Activated T-cell treated with anti-CD3 and anti-CD28 coated beads for 48 hours (primary cell): ENCODE measurements around the gene RNF39.
"Not testable (repeated sequence)": the region's sequence is repeated elsewhere in the genome, so short reads cannot be mapped to it uniquely, and the experiment has no call there.

ENCODE experiments used
- DNase-seq: peaks from one replicate; pipeline ENCODE4 v3.0.0-alpha.2; 2020; ENCODE audit warnings: low read depth

RNF39 gene

DNA sequence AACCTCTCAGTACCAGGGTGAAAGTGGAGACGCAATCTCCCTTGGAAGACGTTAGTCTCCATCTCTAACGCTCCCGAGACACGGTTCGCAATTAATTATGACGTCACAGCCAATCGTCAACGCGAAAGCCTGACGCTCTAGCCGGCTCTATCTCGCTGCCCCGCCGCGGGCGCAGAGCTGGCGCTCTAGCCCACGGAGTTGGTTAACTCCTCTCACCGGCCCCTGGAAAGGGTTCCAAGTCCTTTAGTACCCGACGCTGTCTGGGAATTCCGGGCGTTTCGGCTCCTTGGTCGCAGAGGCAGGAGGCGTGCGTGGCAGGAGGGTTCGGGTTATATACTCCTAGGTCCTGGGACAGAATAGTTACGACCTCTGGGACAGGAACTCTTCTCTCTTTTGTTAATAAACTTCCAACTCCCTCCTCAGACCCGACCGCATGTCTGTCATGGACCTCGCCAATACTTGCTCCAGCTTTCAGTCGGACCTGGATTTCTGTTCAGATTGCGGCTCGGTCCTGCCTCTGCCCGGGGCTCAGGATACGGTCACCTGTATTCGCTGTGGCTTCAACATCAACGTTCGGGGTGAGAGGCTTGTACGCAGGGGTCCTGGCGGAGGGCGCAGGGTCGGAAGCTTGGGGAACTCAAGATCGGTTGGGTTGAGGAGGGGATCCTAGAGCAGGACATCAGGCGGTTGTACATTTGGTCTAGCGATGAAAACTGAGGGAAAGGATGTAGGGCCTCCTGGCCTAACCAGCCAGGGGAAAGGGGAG is 14.3 kb downstream of the RNF39 start, which contains the start of gene POLR1H:
Gene POLR1H (plus strand): TSS at position 174 of the 766 bp plus-strand sequence. CDS start 260 bp downstream, at position 434.
- peak; percentile 81 for DNase-seq

DNA sequence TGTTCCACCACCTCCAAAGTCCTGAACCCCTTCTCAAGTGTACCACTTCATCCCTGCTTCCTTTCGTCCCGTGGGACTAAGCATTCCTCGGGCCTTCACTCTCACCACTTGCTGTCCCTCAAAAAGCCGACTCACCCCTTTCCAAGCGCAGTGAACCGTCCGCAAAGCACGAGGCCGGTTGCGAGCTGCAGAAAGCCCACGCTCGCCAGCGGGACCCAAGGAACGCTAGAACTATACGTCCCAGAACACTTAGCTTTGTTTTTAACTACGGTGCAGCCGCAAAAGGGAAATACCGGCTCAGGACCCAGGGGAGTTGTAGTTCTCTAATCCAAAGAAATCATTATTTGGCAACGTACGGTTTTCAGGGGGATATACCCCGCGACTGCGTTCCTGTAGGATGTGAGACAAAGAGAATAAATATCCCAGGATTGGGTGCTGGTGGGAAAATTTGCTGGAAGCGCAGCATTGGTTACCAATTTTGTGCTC is 14.9 kb downstream of the RNF39 start:
- no peak for DNase-seq

DNA sequence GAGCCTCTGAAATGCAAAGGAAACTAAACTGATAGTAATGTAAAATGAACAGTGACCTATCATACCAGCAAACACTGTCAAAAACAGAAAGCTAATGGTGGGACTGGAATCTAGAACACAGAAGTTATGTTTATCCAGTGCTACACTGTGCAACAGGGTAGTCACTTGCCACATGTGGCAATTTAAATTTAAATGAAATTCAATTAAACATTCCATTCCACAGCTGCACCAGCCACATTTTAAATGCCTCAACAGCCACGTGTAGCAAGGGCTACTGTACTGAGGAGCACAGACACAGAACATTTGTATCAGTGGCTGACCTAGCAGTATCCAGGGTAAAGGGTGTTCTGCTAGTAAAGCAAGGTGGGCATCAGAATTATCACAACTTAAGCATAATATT is 20.1 kb downstream of the RNF39 start:
- no peak for DNase-seq

DNA sequence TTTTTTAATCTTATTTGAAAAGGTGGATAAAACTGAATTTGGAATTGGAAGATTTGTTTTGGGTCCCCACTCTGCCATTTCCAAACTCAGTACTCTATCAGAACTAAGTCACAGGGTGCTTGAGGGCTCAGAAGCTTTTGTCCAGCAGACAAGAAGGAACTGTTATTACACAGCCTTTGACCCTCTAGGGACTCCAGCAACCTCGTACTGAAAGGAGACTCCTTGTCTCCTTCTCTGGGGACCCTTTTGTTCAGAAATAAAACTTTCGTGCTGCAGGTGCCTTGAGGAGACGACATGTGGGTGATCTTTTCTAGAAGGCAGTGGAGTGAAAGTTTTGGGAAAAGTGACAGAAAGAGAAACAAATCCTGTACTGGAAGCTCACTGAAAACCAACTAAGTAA is 21.9 kb downstream of the RNF39 start:
- no peak for DNase-seq

DNA sequence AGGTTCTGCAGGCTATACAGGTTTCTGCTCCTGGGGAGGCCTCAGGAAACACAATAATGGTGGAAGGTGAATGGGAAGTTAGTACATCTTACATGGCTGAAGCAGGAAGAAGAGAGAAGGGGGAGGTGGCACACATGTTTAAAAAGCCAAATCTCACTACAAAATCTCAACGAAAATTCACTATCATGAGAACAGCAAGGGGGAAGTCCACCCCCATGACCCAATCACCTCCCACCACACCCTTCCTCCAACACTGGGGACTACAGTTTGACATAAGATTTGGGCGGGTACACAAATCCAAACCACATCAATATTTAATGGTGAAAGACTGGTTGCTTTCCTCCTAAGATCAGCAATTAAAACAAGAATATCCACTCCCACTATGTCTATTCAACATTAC is 28.3 kb downstream of the RNF39 start:
- DNase-seq, result no peak

DNA sequence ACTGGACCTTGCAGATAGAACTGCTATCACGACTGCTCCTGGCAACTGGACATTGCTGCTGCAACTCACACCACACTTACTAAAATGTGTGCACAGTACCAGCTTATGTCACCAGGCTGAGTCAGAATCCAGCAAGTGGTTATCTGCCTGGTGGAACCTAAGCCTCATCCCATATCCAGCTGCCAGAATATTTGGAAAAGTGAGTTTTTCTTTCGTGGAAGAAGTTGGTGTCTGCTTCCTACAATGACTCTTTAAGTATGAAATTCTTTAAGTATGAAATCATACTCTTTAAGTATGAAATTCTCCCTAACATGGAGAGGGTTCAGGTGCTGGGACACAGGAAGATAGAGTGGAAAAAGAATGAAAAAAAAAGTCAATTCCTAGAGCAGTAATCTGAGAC is 30.9 kb downstream of the RNF39 start:
- DNase-seq, result no peak

DNA sequence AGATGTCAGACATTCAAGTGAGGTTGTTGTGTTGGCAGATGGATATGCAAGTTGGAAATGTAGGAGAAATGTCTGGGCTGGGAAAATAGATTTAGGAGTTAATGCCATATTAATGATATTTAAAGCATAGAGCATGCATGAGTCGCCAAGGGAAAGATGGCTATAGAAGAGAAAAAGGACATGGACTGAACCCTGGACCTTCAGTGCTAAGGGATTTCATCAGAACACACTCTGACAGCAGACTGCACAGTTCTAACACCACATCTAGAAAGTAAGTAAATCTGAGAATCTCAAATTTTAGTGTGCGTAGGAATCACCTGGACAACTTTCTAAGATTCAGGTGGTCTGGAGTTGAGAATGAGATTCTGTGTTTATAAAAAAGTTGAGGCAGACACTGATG is 31.8 kb downstream of the RNF39 start:
- DNase-seq, result no peak

DNA sequence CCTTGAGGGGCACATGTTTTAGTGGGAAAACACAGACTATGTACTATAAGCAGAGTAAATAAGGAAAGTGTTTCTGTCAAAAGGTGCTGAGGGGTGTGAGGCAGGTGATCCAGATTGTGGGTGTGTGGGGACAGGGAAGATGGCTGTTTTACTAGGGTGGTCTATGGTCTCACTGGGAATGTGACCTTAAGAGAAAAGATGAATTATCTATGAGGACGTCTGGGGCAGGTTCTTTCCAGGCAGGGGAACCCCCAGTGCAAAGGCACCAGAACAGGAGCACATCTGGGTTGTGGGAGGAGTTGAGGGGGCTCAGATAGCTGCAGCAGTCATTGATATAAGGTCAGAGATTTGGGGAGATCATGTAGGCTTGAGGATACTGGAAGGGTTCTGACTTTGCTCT is 32.7 kb downstream of the RNF39 start:
- no peak for DNase-seq

DNA sequence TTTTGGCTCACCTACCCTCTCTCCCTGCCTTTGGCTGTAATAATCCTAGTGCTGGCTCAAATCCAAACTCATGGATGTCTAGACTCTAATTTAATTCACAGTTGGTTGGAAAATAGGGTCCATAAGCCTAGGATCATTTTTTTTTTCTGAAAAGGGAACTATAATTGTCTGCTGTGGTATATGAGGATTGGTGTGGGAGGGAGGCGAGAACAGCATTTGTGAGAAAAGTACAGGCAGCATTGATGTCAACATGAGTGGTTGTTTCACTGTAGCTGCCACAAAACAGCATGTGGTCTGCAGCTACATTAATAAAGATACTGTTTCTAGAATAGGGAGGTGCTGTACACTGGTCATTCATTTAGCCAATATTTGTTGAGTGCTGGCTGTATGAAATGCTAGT is 33.1 kb downstream of the RNF39 start:
- DNase-seq, result no peak

DNA sequence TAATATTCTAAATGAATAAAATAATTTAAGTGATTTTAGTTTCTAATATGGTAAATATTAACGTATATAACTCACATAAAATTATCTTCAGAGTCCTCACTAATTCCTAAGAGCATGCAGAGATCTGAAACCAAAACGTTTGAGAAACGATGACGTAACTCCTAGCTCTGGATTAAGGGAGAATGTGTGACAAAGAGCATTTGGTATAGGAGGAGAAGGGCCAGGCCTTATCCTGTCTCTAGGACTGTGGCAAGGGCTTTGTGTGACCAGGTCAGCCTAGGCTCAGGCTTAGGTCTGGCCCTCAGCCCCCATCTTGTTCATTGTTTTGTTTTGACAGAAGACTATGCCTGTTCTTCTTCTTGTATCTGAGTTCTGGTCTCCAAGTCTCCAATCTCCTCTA is 33.7 kb downstream of the RNF39 start:
- DNase-seq, result no peak

DNA sequence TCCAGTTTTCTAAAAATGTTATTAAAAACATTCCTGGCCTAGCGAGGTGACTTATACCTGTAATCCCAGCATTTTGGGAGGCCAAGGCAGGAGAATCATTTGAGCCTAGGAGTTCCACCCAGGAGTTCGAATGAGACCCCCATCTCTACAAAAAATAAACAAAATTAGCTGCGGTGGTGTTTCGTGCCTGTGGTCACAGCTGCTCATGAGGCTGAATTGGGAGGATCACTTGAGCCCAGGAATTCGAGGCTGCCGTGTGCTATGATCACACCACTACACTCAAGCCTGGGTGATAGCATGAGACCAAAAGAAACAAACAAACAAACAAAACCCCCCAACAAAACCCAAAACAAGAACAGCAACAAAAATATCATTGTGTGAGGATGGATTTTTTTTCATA is 34.3 kb downstream of the RNF39 start:
- no peak for DNase-seq

DNA sequence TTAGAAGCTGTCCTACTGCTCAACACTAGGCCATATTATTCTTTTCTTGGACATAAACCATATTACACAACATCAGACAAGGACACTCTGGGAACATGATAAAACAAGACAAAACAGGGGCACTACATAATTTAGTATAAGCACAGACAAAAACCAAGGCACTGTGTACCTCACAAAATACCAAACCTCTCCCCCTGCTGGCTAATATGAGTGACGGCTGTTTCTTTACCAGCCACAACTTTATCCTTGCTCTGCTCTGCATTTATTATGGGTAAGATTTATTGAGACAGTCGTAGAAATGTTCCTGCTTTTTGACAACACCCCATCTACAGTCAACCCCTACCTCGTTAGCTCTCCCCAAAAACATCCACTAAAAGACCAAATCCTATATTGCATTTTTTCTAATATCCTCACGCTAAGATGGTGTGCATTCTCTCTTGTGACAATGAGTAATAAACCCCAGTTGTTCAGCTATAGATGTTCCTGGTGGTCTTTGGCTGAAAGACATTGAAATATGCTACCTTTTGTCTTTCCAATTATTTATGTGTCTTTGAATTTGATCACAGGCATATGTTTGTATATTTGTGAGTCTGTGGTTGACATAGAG is 38.3 kb downstream of the RNF39 start:
- no peak for DNase-seq

DNA sequence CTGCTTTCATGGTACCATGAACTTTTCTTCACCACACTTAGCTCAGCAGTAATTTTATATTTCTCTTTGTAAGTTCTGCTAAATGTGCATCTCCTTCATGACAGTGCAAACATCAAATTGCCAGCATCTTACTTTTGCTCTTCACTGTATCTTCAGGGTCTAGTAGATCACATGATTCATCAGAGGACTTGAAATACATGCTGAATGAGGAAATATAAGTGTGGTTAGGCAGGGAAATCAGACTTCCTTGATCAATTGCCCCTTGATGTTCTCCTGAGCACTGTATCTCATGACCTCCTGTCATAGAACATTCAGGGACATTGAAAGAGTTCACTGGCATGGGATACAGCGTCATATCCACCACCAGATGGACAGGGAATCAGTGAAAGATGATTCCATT is 39.8 kb downstream of the RNF39 start:
- DNase-seq, result no peak

DNA sequence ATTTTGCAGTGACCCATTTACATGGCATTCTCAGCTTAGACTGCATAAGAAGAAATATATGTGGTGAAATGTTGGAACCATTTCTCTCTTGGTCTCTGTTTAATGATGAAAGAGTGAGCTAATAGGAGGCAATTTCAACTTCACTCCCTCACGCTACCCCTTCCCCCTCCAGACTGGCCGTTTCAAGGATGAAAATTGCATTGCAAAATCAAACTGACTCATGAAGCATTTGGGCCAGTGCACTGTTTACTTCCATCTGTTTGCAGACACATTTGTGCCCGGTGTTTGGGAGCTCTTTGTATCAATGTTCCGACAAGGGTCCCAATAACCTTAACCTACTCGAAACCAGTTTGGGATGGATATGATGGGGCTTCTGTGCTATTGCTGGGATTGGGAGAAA is 42.1 kb downstream of the RNF39 start:
- not testable (repeated sequence) for DNase-seq

DNA sequence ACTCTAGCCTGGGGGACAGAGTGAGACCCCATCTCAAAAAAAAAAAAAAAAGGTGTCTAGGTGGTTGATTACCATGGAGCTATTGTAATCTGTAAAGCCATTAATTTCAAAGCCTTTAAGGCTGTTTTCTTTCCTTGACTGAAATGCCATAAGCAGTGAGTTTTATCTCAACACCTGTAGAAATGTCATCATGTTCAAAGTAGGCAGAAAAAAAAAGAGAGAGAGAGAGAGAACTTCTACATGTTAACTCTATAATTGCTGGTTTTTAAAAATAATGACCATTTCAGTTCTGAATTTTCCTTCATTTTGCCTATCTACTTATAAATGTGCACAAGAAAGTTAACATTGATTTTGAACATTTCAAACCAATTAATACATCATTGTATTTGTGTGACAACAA is 44.2 kb downstream of the RNF39 start:
- no peak for DNase-seq

DNA sequence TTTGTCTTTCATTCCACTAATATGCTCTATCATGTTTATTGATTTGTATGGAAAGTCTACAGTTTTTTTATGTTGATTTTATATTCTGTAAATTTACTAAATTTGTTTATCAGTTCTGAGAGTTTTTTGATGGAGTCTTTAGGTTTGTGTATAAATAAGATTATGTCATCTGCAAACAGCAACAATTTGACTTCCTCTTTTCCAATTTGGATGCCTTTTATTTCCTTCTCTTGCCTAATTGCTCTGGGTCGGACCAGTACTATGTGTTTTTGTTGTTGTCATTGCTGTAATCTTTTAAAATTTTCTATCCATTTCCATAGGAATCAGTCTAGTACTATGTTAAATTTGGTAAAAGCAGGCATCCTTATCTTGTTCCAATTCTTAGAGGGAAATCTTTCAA is 46.0 kb downstream of the RNF39 start:
- DNase-seq, result no peak

DNA sequence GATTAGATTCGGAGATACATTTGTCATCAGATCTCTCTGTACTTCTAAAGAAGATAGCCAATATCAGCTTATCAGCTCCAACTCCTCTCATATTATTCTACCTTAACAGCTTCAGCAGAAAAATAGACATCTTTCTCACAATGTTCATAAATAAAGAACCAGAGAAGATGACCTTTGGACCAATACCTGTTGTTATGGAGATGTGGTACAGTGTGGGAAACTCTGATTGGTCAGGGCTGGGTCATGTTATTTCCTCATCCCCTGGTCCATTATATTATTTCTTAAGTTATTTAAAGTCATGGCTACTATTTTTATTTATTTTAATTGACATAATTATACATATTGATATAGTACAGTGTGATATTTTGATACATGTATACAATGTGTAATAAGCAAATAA is 50.4 kb downstream of the RNF39 start:
- DNase-seq, result no peak

DNA sequence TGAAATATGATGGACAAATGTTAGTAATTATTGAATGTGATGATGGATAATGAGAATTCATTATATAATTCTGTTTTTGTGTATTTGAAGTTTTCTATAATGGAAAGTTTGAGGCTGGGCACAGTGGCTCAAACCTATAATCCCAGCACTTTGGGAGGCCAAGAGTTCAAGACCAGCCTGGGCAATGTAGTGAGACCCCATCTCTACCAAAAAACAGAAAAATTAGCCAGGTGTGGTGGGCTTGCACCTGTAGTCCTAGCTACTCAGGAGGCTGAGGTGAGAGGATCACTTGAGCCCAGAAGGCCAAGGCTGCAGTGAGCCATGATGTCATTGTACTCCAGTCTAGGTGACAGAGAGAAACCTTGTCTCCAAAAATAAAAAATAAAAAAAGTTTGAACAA is 52.9 kb downstream of the RNF39 start:
- DNase-seq, result not testable (repeated sequence)

DNA sequence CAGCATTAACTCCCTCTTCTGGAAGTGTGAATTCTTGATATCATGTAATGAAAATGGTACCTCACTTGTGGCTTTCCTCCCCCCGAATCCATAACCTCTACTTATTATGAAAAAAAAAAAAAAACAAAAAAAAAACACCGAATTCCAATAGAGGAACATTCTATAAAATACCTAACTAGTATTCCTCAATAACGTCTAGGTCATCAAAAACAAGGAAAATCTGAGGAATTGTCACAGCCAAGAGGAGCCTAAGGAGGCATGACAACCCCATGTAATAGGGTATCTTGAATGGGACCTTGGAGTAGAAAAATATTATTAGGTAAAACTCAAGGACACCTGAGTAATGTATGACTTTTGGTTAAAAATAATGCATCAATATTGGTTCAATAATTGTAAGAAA is 53.4 kb downstream of the RNF39 start:
- no peak for DNase-seq

DNA sequence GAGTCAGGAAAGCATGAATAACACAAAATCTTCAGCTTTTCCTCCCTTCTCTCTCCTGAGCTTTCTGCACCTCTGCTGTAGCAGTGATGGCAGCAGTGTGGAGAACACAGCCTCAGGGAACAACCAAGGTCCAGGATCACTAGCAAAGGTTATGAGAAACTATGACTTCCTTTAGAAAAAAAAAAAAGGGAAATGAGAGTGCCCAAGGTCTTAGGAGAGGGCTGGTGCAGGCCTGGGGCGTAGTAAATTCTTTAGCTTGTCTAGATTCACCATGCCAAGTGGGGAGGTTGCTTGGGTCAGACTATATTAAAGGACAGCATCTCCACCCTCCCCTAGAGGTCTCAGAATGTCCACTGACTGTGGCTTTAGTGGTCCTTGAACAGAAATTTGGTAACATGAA is 54.9 kb downstream of the RNF39 start:
- no peak for DNase-seq
